Tibial nerve (tissue), 4 donors: ENCODE measurements around the gene RARB. TPM values are rescaled to one million over a fixed set of nuclear protein-coding genes. Genes with fewer than 3 reads are reported as not detected.

Source experiments
- DNase-seq, 2 donors: peaks; one replicate each; pipeline ENCODE4 v3.0.0-alpha.2; 2019; ENCODE audit warnings: low spot score in 2 of 2
- H3K27ac ChIP-seq, 4 donors: fragments of 200-600 bp; sonication (generic) in 3 of 4; one replicate each; pipeline ENCODE4 v1.5.1; 2017 to 2019; ENCODE audit warnings: mild to moderate bottlenecking in 1 of 4
- H3K27me3 ChIP-seq, 2 donors: fragments of 200-600 bp; sonication (generic) in 1 of 2; one replicate each; pipeline versions ENCODE4 v1.5.1 to v1.6.0; 2017 to 2019
- H3K36me3 ChIP-seq, 3 donors: fragments of 200-600 bp; sonication (generic); one replicate each; pipeline ENCODE4 v1.5.1; 2018 to 2019
- H3K4me1 ChIP-seq, 4 donors: fragments of 200-600 bp; sonication (generic) in 3 of 4; one replicate each; pipeline ENCODE4 v1.5.1; 2017 to 2019
- H3K4me3 ChIP-seq, 4 donors: fragments of 200-600 bp; sonication (generic) in 3 of 4; one replicate each; pipeline ENCODE4 v1.5.1; 2017 to 2019; ENCODE audit warnings: mild to moderate bottlenecking in 1 of 4, moderate library complexity in 1 of 4
- H3K9me3 ChIP-seq, 4 donors: fragments of 200-600 bp; sonication (generic) in 3 of 4; one replicate each; pipeline ENCODE4 v1.5.1; 2017 to 2019
- CTCF ChIP-seq, 5 experiments: fragments of 200-600 bp in 3 of 5; fragments of 450-650 bp in 2 of 5; sonication (generic) in 3 of 5; IDR thresholded peaks; one replicate each; pipeline ENCODE4 v1.5.1; 2016 to 2019; ENCODE audit warnings: antibody characterized with exemption in 5 of 5, mild to moderate bottlenecking in 3 of 5, moderate library complexity in 2 of 5
- EP300 ChIP-seq, 2 donors: sonication (generic); formaldehyde crosslinking; IDR thresholded peaks; one replicate each; pipeline ENCODE4 v1.6.1; 2017; ENCODE audit warnings: antibody characterized with exemption in 2 of 2, mild to moderate bottlenecking in 1 of 2
- POLR2A ChIP-seq, 2 donors: fragments of 450-650 bp; IDR thresholded peaks; one replicate each; pipeline ENCODE4 v1.6.1; 2017; ENCODE audit warnings: antibody characterized with exemption in 2 of 2, mild to moderate bottlenecking in 2 of 2, moderate library complexity in 2 of 2
- WGBS, 2 donors: methylation state at CpG; one replicate each; pipeline ENCODE4 v1.1.5; 2018; 5-methylcytosine and 5-hydroxymethylcytosine counted together
- total RNA-seq, 4 donors: library from RNA; depleted of rRNA; stranded (reverse); fragments of >200 nt; gene quantifications; one replicate each; pipeline ENCODE4 v1.1.0, GENCODE V29; 2016

RARB gene
- total RNA-seq = 10 to 100 TPM in 3 of 4 donors, 1 to 10 TPM in 1; 9.3 to 22.6 (median 15.1) TPM

- Histone ChIP-seq H3K4me1 (peaks cover 0 to 29% (median 11%) of the 10 kb centered on the region in 4 donors), H3K4me3 (peak within 1 kb of the TSS; percentile 46 to 70 (median 68)), H3K9me3 (no peaks in the 10 kb centered on the region), H3K27me3 (no peaks in the 10 kb centered on the region), H3K36me3 (no peaks in the 10 kb centered on the region), H3K27ac (peak within 1 kb of the TSS; percentile 78 to 92 (median 82))
- TF ChIP-seq EP300 (IDR thresholded peaks at IDR 0.05) = peak in 1 of 2 donors; percentile 97
- no peak for TF ChIP-seq CTCF (IDR thresholded peaks at IDR 0.05)
- TF ChIP-seq POLR2A (IDR thresholded peaks at IDR 0.05) = peak; percentile 76 to 83
- peak; percentile 46 to 74 for DNase-seq
- 1 to 2% methylated on average over 27 of the region's 27 CpGs for WGBS, 2 donors
These were observed at the start of gene RARB for GRCh38 chr3:25427942-25428788. TSS of gene RARB (plus strand) at chr3:25428263. CDS start at chr3:25428732, 469 bp downstream.

- Histone ChIP-seq H3K27ac (no peak overlapping the region), H3K4me1 (no peaks in the 10 kb centered on the region), H3K27me3 (no peaks in the 10 kb centered on the region), H3K9me3 (no peaks in the 10 kb centered on the region), H3K36me3 (no peaks in the 10 kb centered on the region), H3K4me3 (no peak overlapping the region)
- 71 to 72% methylated on average over 2 of the region's 2 CpGs for WGBS, 2 donors
- no peak for DNase-seq
- TF ChIP-seq POLR2A (IDR thresholded peaks at IDR 0.05) = no peak
- TF ChIP-seq EP300 (IDR thresholded peaks at IDR 0.05) = no peak
- TF ChIP-seq CTCF (IDR thresholded peaks at IDR 0.05) = no peak
These were observed 49.2 kb upstream of the RARB start for GRCh38 chr3:25378786-25379311.

- Histone ChIP-seq H3K27ac (no peak overlapping the region), H3K27me3 (no peaks in the 10 kb centered on the region), H3K4me3 (no peak overlapping the region), H3K36me3 (no peaks in the 10 kb centered on the region), H3K4me1 (no peaks in the 10 kb centered on the region), H3K9me3 (no peaks in the 10 kb centered on the region)
- WGBS, 2 donors = 56 to 64% methylated on average over 9 of the region's 9 CpGs
- TF ChIP-seq CTCF (IDR thresholded peaks at IDR 0.05) (no peak), EP300 (IDR thresholded peaks at IDR 0.05) (no peak), POLR2A (IDR thresholded peaks at IDR 0.05) (no peak)
- no peak for DNase-seq
These were observed 47.8 kb upstream of the RARB start for GRCh38 chr3:25380222-25380739.

- 68 to 70% methylated on average over 3 of the region's 3 CpGs for WGBS, 2 donors
- TF ChIP-seq EP300 (IDR thresholded peaks at IDR 0.05) (no peak), CTCF (IDR thresholded peaks at IDR 0.05) (no peak)
These were observed 47.0 kb upstream of the RARB start for GRCh38 chr3:25381083-25381482.

GRCh38 chr3:25384471-25384870, 43.6 kb upstream of the RARB start:
- 83 to 85% methylated on average over 3 of the region's 3 CpGs for WGBS, 2 donors
- H3K27me3 ChIP-seq = no peaks in the 10 kb centered on the region
- H3K9me3 ChIP-seq = no peaks in the 10 kb centered on the region
- no peak for DNase-seq
- no peak overlapping the region for H3K4me3 ChIP-seq
- H3K36me3 ChIP-seq = no peaks in the 10 kb centered on the region
- H3K27ac ChIP-seq = no peak overlapping the region
- TF ChIP-seq EP300 (IDR thresholded peaks at IDR 0.05) (no peak), POLR2A (IDR thresholded peaks at IDR 0.05) (no peak), CTCF (IDR thresholded peaks at IDR 0.05) (no peak)
- H3K4me1 ChIP-seq = peaks cover 0 to 10% (median 3%) of the 10 kb centered on the region in 4 donors

More at GRCh38 chr3:25381083-25381482, 47.0 kb upstream of the RARB start:
- Histone ChIP-seq H3K27ac (no peak overlapping the region), H3K36me3 (no peaks in the 10 kb centered on the region), H3K4me1 (peaks cover 0 to 4% (median 0%) of the 10 kb centered on the region in 4 donors), H3K4me3 (no peak overlapping the region), H3K27me3 (no peaks in the 10 kb centered on the region), H3K9me3 (no peaks in the 10 kb centered on the region)
- no peak for DNase-seq
